ENCODE data around the gene SEMA3C.
"Not testable (repeated sequence)": the region's sequence is repeated elsewhere in the genome, so short reads cannot be mapped to it uniquely, and the experiment has no call there.

Gene SEMA3C

DNA sequence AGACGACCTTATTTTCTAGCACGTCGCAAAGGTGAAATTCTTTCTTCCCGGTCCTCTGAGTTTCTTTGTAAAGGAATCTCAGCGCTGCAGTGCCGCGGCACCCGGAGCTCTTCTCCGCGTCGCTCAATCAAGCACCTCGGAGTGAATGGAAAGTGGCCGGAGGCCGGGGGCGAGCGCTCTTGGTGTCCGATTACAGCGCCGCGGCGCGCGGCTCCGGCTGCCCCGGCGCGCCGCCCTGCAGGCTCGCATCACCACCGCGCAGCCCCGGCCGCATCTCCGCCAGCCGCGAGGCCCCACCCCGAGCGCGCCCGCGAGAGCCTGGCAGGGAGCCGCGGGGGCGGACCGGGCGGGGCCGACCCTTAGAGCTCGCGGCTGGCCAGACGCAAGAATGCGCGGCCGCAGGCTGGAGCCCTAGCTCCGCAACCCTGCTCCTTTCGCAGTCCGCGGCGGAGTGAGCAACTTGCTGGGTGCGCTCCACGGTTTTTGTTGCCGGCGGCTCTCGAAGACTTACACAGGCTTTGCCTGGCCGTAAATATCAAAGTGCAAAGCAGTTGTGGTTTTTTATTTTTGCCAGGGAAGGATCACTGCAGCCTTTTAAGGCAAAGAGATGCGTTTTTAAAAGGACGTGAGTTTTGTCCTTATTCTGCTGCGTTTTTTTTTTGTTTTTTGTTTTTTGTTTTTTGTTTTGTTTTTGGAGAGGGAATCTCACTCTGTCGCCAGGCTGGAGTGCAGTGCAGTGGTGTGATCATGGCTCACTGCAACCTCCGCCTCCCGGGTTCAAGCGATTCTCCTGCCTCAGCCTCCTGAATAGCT lies at the start of gene SEMA3C:
TSS of gene SEMA3C (minus strand) at position 143 of the 813 bp plus-strand sequence. CDS start 2,270 bp downstream, outside the sequence.
- DNase-seq = no peak

DNA sequence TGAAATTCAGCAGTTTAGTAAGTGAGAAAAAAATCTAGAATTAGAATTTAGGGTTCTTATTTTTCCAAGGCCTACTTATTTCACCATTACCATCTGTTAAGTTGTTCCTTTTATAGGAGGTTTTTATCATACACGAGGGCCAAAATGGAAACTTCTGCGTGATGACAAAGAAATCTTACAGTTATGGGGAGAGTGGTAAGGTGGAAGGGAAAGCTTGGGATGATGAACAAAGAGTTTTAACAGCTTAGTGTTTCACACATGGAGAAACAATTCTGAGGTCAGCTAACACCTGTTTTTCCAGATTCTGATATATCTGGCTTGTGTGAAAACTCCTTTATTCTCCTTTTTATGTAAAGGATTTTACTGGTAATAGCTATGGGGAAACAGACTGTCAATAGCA lies 49.8 kb upstream of the SEMA3C start:
- DNase-seq = no peak

DNA sequence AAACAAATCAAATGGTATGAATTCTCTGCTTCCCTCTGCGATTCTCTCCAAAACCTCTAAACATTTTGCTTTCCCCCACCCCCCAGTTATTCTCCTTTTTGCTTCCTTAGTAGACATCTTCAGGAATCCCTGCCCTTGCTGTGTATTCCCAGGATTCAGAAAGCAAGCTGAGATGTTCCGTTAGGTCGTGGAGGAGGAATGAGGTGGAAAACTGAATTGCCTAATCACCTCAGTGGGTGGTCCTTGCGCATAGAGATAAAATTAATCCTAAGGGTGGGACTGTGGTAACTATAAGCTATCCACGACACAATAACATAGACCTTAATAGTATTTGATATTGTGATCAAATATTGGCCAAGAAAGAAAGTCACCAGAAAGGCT lies 49.1 kb upstream of the SEMA3C start:
- no peak for DNase-seq

DNA sequence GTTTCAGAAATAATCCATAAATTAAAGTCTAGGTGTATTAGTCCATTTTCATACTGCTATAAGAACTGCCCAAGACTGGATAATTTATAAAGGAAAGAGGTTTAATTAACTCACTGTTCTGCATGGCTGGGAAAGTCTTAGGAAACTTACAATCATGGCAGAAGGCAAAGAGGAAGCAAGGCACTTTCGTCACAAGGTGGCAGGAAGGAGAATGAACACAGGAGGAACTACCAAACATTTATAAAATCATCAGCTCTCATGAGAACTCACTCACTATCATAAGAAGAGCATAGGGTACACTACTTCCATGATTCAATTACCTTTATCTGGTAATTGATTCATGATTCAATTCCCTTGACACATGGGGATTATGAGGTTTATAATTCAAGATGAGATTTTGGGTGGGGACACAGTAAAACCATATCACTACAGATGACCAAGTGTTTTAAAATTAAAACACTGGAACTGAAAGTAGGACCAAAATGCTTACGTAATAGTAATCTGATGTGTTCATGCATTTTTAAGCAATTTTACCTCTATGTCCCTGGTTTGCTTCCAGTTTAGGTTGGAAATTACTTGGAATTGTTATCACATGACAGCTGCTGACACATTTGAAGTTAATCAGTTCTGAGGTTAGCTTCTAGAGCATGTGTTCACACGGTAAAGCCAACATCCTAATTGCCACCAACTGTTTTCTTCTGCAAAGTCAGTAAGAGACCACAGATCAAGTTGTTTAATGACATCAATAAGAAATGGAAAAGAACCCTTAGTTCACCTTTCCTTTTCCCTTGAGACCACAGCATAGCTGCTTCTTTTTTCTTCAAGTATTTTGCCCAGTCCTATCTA lies 48.4 kb upstream of the SEMA3C start:
- no peak for DNase-seq

DNA sequence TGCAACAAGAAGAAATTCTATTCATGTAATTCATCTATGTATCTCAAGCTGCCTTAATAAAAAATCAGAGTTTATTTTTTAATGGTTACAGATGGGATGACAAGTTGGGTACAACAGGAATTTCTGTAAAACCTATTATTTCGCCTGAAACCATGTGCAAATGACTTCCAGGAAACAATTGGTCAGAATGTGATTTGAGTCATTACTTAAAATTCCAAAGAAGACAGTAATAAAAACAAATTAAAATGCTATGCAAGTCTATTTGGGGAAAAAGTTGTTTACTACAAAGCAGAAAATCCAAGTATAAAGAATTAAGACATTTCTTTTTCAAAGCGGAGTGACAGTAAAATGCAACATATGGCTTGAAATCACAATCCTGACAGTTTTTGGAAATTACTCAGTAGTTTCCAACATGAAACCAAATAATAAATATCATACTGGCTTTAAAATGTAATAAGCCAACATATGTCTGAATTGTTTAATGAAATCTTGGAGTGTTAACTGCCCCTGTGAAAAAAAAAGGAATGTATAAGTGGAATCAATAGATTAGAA lies 41.5 kb upstream of the SEMA3C start:
- no peak for DNase-seq

DNA sequence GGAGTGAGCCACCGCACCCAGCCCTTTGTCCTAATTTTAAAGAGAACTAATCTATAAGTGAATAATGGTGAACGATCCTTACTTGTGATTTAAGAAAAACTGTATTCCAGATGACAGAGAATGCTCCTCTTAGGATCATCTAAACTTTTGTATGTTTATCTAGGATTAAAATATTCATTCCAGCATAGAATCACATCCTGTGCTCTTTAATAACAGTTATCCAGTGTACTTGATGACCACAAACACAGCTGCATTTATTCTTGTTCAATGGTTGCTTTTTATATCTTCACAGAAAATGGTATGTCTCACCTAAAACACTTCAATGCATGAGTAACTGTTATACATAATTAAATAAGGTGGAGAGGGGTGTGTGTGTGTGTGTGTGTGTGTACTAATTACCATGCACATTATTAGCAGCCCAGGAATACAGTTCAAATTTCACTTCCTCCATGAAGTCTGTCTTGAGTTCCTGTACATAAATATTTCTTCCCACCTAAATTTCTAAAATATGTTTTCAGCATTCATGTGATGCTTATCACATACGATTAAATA lies 38.5 kb upstream of the SEMA3C start:
- DNase-seq = no peak

DNA sequence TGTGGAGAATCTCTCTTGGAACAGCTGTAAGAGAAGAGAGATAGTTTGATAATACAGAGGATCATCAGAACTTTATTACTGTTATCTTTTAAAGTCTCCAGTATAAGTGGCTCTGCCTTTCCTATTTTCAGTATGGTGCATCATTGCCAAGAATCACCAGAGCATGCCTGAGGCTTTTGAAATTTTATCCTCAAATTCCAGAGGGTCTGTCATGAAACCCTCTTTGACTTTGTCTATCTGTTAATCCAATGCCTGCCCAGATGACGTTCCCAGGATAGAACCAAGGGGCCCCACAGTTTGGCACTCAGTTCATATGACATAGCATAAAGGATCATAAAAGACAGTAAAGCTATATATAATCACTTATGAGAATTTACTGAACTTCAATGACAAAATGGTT lies 35.3 kb upstream of the SEMA3C start:
- DNase-seq = no peak

DNA sequence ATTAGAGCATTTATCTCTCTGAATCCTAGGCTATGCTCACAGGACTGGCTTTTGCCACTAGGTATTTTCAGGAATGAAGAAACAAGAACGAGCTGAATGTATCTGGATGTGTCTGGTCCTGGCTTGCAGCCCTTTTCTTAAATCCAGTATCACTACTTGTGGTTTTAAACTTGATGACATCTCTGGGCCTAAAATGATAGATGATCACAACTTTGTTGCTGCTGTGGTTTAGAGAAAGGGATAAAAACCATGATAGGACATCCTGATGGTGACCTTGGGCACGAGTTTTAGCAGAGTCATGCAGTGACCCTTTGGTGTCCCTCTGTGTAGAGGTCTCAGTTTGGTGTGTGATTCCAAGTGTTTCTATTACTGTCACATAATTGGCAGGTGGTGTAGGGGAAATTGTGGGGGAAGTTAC lies 31.7 kb upstream of the SEMA3C start:
- DNase-seq = no peak

DNA sequence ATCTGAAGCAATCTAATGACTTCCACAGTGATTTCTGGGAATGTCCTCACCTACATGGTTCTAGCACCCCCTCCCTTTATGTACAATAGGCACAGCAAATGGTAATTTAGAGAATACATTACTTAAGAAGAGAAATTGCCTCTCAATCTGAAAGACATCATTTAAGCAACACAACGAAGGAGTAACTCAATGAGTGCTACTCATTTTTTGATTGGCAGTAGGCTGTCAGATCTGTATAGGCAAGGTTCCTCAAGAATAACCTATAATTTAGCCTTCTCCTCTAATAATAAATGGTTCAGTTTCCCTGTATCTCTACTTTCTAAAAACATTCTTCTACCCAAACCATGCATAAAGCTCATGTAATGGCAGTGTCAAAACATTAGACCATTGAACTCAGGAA lies 30.6 kb upstream of the SEMA3C start:
- DNase-seq = no peak

DNA sequence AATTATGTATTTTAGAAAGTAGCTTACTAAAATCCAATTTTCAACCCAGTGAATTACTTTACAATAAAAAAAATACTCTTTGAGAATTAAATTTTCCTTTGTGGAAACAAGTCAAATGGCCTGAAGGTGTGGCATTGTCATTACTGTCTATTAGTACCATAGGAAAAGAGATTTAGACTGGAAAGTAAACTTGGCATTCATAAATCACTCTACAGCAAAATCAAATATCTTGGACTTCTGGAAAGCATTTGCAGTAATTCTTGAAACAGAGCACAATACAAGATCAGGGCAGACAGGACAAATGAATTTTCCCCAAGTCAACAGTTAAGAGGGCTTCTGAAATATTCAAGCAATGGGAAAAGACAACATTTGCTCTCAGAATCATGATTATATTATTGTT lies 28.0 kb upstream of the SEMA3C start:
- DNase-seq = no peak

DNA sequence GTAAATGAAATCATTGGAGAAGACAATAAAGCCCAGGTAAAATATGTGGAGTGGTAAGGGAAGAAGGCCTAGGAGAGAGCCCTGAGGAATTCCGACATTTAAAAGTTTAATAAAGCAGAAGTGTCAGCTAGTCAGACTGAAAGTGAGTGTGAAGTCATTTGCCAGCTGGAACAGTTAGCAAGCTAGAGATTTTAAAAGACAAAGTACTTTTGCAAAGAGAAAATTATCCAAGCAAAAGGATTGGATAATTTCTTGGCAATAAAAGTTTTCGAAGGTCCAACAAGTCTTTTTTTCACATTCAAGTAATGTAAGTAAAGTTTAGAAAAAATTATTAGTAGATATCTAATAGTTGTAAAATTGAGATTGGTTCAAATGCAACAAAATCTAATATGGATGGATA lies 27.1 kb upstream of the SEMA3C start:
- DNase-seq = no peak

DNA sequence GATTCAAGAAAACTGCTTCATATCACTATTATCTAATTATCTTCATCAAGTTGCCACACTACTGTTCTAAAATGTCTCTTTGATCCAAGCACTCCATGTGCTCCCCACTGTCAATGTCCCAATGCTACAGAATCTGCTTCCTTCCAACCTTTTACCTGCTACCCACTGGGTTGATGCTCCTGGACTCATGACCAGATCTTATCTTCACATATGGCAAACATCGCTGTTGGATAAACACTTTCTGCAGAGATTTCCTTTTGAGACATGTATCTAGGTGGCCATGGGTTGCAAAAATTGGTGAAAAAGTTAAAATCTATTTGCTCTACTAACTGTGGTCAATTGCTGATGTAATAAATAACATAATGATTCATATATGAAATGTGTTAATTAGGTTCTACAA lies 24.5 kb upstream of the SEMA3C start:
- no peak for DNase-seq

DNA sequence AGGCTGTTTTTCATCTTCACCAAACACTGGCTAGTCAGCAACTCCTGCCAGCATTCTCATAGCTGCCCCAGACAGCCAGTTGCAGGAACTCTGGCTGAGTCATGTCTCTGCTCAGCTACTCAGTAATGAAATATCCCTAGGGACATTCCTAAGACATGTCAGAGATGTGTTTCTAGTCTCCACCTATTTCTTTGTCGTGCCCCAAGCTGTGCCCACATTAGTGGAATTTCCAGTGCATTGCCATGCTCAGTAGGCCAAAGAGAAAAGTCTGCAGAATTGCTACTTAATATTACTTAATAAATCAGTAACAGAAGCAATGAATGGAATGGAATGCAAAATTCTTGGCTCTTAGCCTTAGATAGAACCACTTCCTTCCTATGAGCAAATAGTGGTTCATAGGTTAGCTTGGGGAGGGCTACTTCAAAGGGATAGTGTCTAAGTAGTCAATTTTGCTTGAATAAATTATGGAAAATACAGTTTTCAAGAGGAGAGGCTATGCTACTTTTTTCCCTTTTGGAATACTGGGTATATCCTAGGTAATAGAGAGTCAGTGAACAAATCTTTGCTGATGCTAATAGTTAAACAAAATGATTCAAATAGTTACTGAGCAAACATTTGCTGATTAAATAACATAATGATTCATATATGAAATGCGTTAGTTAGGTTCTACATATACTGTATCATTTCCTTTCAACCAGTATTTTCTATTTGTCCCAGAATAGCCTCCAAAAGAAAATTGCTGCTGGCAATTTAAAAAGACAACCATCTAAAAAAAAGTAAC lies 23.6 kb upstream of the SEMA3C start:
- no peak for DNase-seq

DNA sequence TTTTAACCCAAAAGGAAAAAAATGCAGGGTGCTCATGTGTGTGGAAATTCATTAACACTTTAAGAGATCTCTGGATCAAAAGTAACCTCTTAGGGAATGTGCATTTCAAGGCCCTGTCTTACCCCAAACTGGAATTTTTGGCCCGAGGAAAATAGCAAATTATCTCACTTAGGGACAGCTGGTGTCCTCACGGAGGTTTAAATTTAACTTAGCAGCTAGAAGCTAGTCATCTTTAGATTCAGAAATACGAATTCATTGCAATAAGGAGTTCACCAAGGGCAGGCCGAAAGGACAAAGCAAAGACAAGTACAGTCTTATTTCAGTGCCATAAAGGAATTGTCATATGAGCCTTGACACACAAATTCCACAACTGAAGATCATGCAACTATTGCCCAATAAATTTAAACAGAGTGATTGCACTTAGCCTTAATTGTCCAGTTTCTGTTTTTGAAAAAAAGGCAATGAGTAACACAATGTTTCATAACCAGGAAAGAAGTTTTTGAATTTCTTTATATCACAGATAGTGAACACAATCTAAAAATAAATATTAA lies 22.4 kb upstream of the SEMA3C start:
- DNase-seq = no peak

DNA sequence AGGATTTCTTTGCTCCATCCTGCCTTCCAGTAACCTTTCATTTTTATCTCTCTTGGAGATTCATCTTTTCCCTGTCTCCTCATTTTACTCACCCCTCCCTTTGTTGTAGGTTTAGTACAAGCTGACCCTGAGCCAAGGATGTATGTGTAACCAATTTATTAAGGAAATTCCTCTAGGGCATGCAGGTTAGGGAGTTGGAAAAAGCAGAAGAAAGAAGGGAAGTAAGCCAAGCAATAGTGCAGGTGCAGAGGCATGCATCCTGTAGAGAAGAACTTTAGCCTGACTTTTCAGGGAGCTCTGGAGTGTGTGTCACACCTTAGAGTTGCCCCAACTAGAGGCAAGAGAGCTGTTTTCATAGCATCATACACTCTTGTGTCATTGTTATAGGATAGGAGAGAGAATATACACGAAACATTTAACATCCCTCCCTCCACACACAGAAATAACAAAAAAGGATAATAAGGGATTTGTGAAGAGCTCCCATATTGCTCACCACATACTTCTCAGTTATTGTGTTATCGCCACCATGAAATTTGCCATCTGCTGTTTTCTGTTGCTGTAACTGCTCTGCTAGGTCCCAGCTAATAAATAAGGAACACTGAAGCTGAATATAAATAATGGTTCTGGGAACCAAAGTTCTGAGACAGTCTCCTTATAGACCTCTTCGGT lies 21.8 kb upstream of the SEMA3C start:
- DNase-seq = no peak

DNA sequence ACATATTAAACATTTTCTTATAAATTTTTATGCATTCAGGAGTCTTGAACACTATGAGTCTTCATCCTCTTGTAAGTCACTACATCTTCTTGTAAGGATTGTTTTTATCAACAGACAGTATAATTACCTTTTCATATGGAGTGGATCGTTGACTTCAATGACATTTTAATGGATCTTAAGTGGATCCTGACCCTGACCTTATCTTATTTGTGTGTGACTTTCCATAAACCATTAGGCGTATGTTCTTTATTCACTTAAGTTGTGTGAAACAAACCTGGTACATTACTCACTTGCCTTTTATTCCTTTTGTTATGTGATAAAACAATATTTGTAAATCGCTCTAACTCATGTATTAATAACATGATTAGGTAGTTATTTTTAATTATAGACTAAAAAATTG lies 18.5 kb upstream of the SEMA3C start:
- no peak for DNase-seq

DNA sequence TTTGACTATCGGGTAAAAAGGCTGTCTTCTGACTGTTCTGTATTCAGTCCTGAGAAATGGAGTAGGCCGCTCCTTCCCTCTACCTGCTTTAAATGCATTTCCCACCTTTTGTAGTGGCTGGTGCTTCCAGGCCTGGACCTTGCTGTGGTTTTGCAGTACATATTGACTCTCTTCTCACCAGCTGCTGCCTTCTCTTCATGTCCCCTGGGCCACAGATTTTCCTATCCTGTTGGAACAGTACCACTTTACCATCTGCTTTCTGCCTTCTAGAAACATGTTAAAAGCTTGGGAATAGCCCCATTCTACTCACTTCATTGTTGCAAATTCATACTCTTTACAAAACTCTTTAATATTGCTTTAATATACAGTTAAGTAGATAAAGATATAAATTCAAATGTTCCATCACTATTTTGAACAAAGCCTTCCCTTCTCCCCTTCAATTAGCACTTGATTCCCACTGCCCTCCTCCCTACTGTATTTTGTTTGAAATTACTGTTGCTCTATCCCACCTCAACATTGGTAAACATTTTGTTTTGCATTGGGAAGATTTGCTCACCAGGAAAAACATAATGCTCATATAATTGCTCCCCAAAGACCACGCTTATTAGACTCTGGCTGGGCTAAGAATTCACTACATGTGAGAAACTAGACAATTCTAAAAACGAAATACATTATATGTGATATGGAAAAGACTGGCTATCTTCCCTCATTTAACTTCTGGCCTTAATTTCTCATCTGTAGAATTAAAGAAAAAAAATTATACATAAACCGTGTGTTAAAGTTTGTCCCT lies 17.3 kb upstream of the SEMA3C start:
- no peak for DNase-seq

DNA sequence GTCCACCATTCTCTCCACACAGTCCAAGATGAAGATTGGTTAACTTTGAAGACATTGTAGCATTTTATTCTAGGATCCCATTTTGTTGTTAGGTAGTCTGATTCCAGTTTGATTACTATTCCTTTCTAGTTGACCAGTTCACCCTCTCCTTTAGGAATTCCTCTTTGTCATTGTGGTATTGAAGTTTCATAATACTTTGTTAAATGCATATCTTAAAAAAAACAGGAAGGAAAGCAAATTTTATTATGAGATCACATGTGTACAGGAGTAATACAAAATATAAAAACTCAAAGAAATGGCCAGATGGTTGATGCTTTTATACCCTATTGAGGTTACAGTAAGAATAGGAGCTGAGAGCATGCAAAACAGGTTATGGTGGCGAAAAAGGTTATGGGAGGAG lies 15.5 kb upstream of the SEMA3C start:
- DNase-seq = no peak

DNA sequence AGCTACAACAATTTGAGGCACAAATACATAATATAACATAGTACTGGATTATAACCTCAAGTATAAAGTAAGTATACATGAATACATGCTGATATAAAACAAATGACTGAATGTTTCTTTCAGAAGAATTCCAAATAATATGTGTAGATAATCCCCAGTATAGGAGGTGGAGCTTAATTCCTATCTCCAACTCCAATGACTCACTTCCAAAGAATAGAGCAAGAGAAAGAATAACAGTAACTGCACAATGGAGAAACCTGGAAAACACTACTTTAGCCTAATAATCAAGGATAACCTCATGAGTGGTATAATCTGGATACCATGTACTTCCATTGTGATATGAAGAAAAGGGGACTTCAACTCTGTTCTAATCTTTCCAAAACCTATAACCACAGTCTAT lies 13.7 kb upstream of the SEMA3C start:
- no peak for DNase-seq

DNA sequence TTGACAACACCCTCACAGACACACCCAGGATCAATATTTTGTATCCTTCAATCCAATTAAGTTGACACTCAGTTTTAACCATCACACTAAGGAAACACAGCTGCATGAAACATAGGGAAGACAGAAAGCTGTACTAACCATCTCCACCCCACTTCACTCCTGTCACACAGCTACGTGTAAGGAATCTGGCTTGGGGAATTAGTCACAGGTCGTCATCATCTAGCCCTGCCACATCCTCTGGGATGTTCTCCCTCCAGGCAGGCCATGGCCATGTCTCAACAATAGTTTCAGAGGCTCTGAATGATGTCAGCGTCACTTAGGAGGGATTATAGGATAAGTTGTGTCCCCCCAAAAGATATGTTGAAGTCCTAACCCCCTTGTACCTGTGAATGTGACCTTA lies 10.8 kb upstream of the SEMA3C start:
- DNase-seq = no peak

DNA sequence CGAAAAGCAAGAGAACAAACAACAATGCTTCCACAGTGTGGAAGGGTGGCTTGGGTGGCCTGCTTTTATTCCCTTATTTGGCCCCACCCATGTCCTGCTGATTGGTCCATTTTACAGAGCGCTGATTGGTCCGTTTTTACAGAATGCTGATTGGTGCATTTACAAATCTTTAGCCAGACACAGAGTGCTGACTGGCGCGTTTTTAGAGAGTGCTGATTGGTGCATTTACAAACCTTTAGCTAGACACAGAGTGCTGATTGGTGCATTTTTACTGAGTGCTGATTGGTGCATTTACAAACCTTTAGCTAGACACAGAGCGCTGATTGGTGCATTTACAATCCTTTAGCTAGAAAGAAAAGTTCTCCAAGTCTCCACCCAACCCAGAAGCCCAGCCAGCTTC lies 8.1 kb upstream of the SEMA3C start:
- DNase-seq = not testable (repeated sequence)

Measured in activated CD4-positive, alpha-beta T cell treated with anti-CD3 and anti-CD28 coated beads, Interleukin-2, amount 50 U/mL, for 1 hour (primary cell).